NCI-H446 (cell line): ENCODE measurements around the gene RGS7.
"Not testable (repeated sequence)": the region's sequence is repeated elsewhere in the genome, so short reads cannot be mapped to it uniquely, and the experiment has no call there.

Experiments
- DNase-seq, 2 experiments: peaks; one replicate each; lab custom pipeline; 2025; lab: John Stamatoyannopoulos, UW

The RGS7 gene

GRCh38 chr1:240783728-240784137 lies 573.3 kb downstream of the RGS7 start:
- not testable (repeated sequence) for DNase-seq

- DNase-seq, result no peak
Measured at GRCh38 chr1:240776237-240776636, 580.8 kb downstream of the RGS7 start.

GRCh38 chr1:240772131-240772530 lies 584.9 kb downstream of the RGS7 start:
- DNase-seq, result no peak

GRCh38 chr1:240771450-240771849 lies 585.6 kb downstream of the RGS7 start:
- no peak for DNase-seq

- no peak for DNase-seq
Measured at GRCh38 chr1:240768979-240769378, 588.0 kb downstream of the RGS7 start.

GRCh38 chr1:240766831-240767230 lies 590.2 kb downstream of the RGS7 start:
- DNase-seq, result no peak

GRCh38 chr1:240765732-240766363 lies 591.2 kb downstream of the RGS7 start:
- DNase-seq, result no peak

GRCh38 chr1:240763771-240764170 lies 593.2 kb downstream of the RGS7 start:
- no peak for DNase-seq

GRCh38 chr1:240763095-240763494 lies 593.9 kb downstream of the RGS7 start:
- DNase-seq, result not testable (repeated sequence)

GRCh38 chr1:240762471-240762987 lies 594.5 kb downstream of the RGS7 start:
- DNase-seq, result not testable (repeated sequence)

GRCh38 chr1:240758777-240759176 lies 598.2 kb downstream of the RGS7 start:
- DNase-seq, result not testable (repeated sequence)

- DNase-seq, result no peak
Measured at GRCh38 chr1:240758296-240758695, 598.7 kb downstream of the RGS7 start.

GRCh38 chr1:240747907-240748306 lies 609.1 kb downstream of the RGS7 start:
- no peak for DNase-seq

GRCh38 chr1:240743705-240744104 lies 613.3 kb downstream of the RGS7 start:
- no peak for DNase-seq

- DNase-seq, result no peak
Measured at GRCh38 chr1:240739754-240740153, 617.3 kb downstream of the RGS7 start.

GRCh38 chr1:240739139-240739538 lies 617.9 kb downstream of the RGS7 start:
- no peak for DNase-seq

- DNase-seq, result no peak
Measured at GRCh38 chr1:240737766-240738265, 619.2 kb downstream of the RGS7 start.

GRCh38 chr1:240737298-240737697 lies 619.7 kb downstream of the RGS7 start:
- DNase-seq, result no peak

GRCh38 chr1:240734705-240735104 lies 622.3 kb downstream of the RGS7 start:
- DNase-seq, result not testable (repeated sequence)

GRCh38 chr1:240734001-240734400 lies 623.0 kb downstream of the RGS7 start:
- DNase-seq, result no peak

- peak; percentile 4 to 61 for DNase-seq
Measured at GRCh38 chr1:240732390-240732789, 624.6 kb downstream of the RGS7 start.
